Mucosa of rectum (tissue), 2 donors: ENCODE results near the gene WWTR1.
A peak's percentile ranks its signal among the peaks of the same experiment; 100 is the strongest.

Source experiments
- H3K27ac ChIP-seq, 2 donors: one replicate each; pipeline ENCODE4 v1.7.0; 2013; ENCODE audit warnings: inconsistent platforms in 2 of 2, low read depth in 2 of 2, low read length in 2 of 2
- H3K27me3 ChIP-seq, 2 donors: one replicate each; pipeline ENCODE4 v1.7.0; 2013; ENCODE audit warnings: low read length in 2 of 2; ENCODE audit not compliant: control insufficient read depth in 2 of 2, insufficient read depth in 2 of 2
- H3K36me3 ChIP-seq, 2 donors: one replicate each; pipeline ENCODE4 v1.7.0; 2013; ENCODE audit warnings: low read length in 2 of 2; ENCODE audit not compliant: control insufficient read depth in 2 of 2, insufficient read depth in 2 of 2
- H3K4me1 ChIP-seq, 2 donors: one replicate each; pipeline ENCODE4 v1.7.0; 2013; ENCODE audit warnings: low read length in 2 of 2, mild to moderate bottlenecking in 1 of 2; ENCODE audit not compliant: control insufficient read depth in 2 of 2, insufficient read depth in 2 of 2
- H3K4me3 ChIP-seq, 2 donors: one replicate each; pipeline ENCODE4 v1.7.0; 2013; ENCODE audit warnings: low read length in 2 of 2
- H3K9ac ChIP-seq, 2 donors: one replicate each; pipeline ENCODE4 v1.7.0; 2013; ENCODE audit warnings: low read length in 2 of 2, low read depth in 1 of 2, mild to moderate bottlenecking in 1 of 2
- H3K9me3 ChIP-seq, 2 donors: one replicate each; pipeline ENCODE4 v1.7.0; 2013; ENCODE audit warnings: low read length in 2 of 2; ENCODE audit not compliant: control insufficient read depth in 2 of 2
- donor health status: healthy.
- donor health status: Normal muscosa, but diverticular disease.

The WWTR1 gene

DNA sequence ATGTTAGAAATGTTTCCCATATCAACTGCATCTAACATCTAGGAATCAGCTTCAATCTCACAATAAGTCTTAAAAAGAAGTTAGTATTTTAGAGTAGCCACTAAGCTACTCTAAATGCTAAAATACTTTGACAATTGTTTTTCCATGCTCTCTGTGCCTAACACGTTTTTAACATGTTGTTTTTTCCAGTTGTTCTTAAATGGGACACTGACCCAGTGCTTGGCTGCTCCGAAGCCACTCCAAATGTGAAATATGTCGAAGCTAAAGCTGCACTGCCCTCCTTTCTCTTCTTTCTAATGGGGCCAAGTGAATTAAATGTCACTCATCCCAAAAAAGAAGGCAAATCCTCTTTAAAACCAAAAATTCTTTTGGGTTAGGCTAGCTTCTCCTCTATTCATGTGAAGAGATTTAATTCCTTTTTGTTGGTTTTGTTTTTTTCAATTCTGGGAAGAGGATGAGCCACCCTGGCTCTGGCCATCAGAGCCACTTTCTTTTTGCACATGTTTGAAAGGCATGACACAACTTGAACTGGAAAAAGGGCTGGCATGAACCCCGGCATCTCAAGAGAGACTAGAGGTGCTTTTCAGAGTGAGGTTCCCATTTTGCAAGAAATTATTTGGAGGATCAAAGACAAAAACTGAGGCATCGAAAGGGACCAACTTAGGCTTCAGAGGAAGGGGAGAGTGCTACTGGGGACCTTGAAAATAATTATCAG, 73.7 kb downstream of the WWTR1 start:
- H3K36me3 ChIP-seq: no peaks in the 10 kb centered on the region
- H3K27me3 ChIP-seq: peaks cover 0 to 7% of the 10 kb centered on the region in 2 donors
- no peak overlapping the region for H3K9ac ChIP-seq
- H3K4me1 ChIP-seq: peaks cover 0 to 3% of the 10 kb centered on the region in 2 donors
- H3K4me3 ChIP-seq: no peak overlapping the region
- H3K9me3 ChIP-seq: no peaks in the 10 kb centered on the region
- no peak overlapping the region for H3K27ac ChIP-seq

DNA sequence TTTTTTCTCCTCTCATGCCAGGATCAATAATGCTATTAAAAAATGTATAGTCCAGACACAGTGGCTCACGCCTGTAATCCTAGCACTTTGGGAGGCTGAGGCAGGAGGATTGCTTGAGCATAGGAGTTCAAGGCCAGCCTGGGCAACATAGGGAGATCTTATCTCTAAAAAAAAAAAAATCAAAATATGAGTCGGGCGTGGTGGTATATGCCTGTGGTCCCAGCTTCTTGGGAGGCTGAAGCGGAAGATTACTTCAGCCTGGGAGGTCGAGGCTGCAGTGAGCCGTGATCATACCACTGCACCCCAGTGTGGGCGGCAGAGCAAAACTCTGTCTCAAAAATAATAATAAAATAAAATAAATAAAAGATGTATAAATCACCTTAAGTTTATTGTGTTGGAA, 75.4 kb downstream of the WWTR1 start:
- Histone ChIP-seq H3K9me3 (no peaks in the 10 kb centered on the region), H3K9ac (no peak overlapping the region), H3K36me3 (no peaks in the 10 kb centered on the region), H3K4me1 (peaks cover 0 to 3% of the 10 kb centered on the region in 2 donors), H3K4me3 (no peak overlapping the region), H3K27me3 (peaks cover 0 to 7% of the 10 kb centered on the region in 2 donors), H3K27ac (no peak overlapping the region)

DNA sequence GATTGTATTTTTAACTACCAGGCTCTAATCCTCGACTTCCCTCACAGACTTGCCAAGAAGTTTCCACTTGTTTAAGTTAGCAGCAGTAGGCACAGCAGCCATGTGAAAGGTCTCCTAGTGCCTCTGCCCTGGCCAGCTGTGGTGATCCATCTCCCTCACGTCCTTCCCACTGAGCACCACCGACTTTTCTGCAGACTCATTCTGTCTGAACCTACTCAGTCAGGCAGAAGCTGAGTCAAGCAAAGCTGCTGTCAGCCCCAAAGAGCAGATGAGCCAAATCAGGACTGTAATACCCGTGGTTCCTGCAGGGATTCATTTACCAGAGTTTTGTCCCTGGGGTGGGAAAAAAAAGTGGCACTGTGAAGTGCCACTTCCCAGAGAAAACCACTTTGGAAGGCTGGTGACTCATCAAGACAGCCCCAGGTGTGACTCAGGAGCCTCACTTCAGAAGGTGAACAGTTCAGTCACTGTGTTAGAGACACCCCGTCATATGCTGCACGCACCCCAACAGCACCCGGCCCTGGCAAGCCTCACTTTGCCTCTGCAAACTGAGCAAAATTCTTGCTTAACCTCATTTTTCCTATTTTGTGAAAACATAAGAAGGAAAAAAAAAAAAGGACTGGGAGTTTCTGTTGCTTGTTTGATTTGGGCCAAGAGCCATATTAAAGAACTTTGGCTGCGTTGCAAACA, 76.0 kb downstream of the WWTR1 start:
- Histone ChIP-seq H3K9me3 (no peaks in the 10 kb centered on the region), H3K27ac (no peak overlapping the region), H3K36me3 (no peaks in the 10 kb centered on the region), H3K27me3 (peaks cover 0 to 5% of the 10 kb centered on the region in 2 donors), H3K4me3 (no peak overlapping the region), H3K4me1 (peaks cover 0 to 3% of the 10 kb centered on the region in 2 donors), H3K9ac (no peak overlapping the region)

DNA sequence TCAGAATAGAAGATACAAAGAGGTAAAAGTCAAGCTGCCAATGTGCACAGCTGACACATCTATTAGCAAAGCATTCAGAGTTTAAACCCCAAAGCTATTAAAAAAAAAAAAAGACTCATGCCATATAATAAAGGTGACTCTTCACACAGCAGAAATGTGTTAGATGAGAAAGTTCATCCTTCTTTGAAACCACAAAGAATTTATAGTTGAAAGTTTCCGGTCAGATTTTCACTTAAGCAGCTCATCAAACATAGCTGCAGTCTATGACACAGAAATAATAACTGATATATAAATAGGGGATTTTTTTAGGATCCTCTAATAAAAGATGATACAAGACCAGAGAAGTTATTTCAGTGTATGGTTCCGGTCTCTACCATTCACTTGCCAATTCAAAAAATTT, 76.6 kb downstream of the WWTR1 start:
- no peak overlapping the region for H3K27ac ChIP-seq
- no peak overlapping the region for H3K4me3 ChIP-seq
- H3K4me1 ChIP-seq: peaks cover 0 to 3% of the 10 kb centered on the region in 2 donors
- no peaks in the 10 kb centered on the region for H3K9me3 ChIP-seq
- no peak overlapping the region for H3K9ac ChIP-seq
- H3K36me3 ChIP-seq: no peaks in the 10 kb centered on the region
- no peaks in the 10 kb centered on the region for H3K27me3 ChIP-seq

DNA sequence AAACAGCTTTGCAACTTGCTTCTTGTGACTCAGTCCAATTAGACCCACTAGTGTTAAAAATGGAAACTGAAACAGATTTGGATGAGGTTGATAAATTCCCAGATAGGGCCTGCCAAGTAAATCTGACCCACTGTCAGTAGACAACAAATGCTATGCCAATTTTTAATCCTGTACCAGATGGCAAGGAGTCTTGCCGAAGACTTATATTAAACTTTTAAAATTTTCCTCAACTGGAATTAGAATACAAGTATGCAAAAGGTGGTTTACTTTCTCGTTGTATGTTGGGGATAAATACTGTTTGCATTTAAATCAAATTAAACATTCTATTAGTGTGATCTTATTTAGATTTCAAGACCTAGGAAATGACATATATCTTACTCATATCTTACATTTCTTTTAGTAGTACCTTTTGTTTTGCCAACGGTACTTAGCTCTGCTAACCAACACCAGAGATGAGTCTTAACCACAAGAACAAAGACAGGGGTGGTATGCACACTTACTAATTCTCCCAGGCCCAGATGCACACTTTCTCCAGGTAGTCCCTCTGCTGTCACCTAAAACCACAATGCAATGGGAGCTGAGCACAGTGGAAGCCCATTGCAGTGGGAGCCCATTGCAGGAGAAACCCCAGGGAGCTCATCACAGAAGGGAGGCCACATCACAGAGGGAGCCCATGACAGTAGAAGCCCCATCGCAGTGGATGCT, 77.8 kb downstream of the WWTR1 start:
- no peak overlapping the region for H3K27ac ChIP-seq
- H3K36me3 ChIP-seq: no peaks in the 10 kb centered on the region
- no peaks in the 10 kb centered on the region for H3K9me3 ChIP-seq
- no peak overlapping the region for H3K9ac ChIP-seq
- peaks cover 0 to 9% of the 10 kb centered on the region in 2 donors for H3K4me1 ChIP-seq
- no peak overlapping the region for H3K4me3 ChIP-seq
- no peaks in the 10 kb centered on the region for H3K27me3 ChIP-seq

DNA sequence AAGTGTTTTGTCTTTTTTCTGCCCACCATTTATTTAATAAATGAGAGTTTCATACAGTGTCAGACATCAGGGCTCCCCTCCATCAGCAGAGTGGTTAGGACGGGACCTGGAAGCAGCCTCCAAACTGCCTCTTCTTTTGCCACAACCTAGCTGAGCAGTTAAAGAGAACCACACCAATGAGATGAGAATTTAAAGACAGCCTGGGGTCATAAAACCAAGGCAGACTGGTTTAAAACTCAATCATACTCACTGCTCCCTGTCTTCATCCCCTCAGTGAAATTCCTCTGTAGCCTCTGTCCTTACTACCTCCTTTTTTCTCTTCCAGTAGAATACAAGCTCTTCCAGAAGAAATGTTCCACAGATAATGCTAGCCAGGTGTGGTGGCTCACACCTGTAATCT, 78.7 kb downstream of the WWTR1 start:
- Histone ChIP-seq H3K9ac (no peak overlapping the region), H3K4me3 (no peak overlapping the region), H3K9me3 (no peaks in the 10 kb centered on the region), H3K36me3 (no peaks in the 10 kb centered on the region), H3K27ac (no peak overlapping the region), H3K27me3 (no peaks in the 10 kb centered on the region), H3K4me1 (peaks cover 0 to 9% of the 10 kb centered on the region in 2 donors)

DNA sequence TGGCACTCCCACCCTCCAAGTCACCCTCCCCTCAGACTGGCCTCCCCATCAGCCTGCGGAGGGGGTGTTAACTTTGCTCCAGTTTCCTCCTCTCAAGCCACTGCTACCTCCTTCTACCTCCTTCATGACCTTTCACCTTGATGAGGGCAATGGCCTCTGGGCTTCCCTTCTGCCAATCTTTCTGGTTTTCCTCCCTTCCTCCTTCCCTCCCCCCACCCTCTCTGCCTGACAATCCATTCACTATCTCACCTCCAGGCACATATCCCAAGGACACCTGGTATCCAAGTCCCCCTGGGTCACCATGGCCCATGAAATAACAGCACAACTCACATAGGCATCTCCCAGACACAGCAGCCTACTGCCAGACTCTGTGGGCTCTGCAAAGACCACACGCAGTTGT, 80.0 kb downstream of the WWTR1 start:
- H3K27me3 ChIP-seq: no peaks in the 10 kb centered on the region
- H3K4me1 ChIP-seq: peaks cover 0 to 9% of the 10 kb centered on the region in 2 donors
- H3K9ac ChIP-seq: no peak overlapping the region
- H3K9me3 ChIP-seq: no peaks in the 10 kb centered on the region
- no peaks in the 10 kb centered on the region for H3K36me3 ChIP-seq
- no peak overlapping the region for H3K4me3 ChIP-seq
- H3K27ac ChIP-seq: no peak overlapping the region

DNA sequence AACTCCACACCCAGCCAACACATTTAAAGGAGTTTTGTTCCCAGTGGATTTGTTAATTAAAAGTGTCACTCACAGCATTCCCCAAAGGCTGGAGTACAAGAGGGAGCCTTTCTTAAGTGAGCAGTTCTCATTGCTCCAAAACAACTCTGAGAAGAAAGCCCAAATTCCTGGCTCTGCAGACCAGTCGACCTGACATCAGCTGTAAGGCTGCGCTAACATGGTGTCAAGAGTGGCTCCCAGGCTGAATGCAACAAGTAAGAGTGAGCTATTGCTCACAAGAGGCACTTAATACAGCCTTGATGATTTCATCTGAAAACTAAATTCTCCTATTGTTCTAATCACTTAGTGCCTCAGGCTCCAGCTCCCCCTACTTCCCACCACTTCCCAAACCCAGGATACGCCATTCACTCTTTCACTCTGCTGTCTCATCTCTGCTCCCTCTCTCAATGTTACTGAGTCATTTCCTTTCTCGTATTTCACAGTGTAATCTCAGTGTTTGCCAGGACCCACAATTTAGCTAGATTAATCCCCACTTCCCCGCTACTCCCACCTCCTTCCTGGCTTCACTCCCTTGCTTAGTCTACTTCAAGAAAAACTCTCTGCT, 81.8 kb downstream of the WWTR1 start:
- Histone ChIP-seq H3K9ac (no peak overlapping the region), H3K4me3 (no peak overlapping the region), H3K27me3 (no peaks in the 10 kb centered on the region), H3K27ac (peak overlapping the region; percentile 55 to 67), H3K4me1 (peaks cover 0 to 6% of the 10 kb centered on the region in 2 donors), H3K9me3 (no peaks in the 10 kb centered on the region), H3K36me3 (no peaks in the 10 kb centered on the region)

DNA sequence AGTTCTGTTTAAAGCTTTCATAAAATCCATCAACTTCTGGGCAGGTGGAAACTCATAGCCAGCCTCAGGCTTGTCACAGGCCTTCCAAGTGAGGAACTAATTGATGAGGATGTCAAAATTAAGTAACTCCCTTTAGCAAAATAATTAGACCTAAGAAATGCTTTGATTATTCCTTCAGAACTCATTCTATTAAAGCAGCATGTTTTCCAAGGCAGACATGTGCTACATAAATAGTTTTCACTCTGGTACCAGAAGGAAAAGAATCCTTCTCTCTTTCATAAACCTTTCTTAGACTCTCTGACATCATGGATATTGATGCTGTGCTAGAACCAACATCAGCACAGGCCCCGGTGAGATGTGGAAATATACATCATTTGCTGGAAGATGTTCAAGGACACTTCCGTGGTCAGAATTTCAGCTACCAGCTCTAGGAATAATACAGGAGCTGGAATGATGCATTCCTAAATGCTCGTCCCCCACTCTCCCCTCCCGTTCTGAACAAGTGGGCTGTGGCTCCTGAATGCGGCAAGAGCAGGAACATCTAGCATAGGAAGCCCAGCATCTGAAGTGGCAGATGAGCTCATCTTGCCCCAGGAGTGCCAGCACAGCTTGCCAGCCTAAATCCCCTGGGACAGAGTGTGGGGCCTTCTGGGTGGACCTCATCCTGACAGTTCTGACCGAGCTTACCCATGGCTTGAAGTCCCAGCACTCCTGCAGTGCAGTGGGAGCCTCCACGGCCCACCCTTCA, 82.4 kb downstream of the WWTR1 start:
- H3K36me3 ChIP-seq: no peaks in the 10 kb centered on the region
- H3K4me1 ChIP-seq: peaks cover 0 to 6% of the 10 kb centered on the region in 2 donors
- no peak overlapping the region for H3K9ac ChIP-seq
- H3K27me3 ChIP-seq: no peaks in the 10 kb centered on the region
- H3K27ac ChIP-seq: peak overlapping the region; percentile 55 to 67
- no peaks in the 10 kb centered on the region for H3K9me3 ChIP-seq
- H3K4me3 ChIP-seq: no peak overlapping the region
